B cell (primary cell): ENCODE results near the gene RAP1GAP2. TPM values are rescaled to one million over a fixed set of nuclear protein-coding genes. Genes with fewer than 3 reads are reported as not detected.

ENCODE experiments used
- ATAC-seq: fragments of 200-7000 bp; cut with Tn5 transposase; one replicate; pipeline ENCODE4 v1.10.0; 2021; ENCODE audit warnings: low read depth, mild to moderate bottlenecking, moderate number of reproducible peaks, moderate library complexity
- CTCF ChIA-PET: fragments of 350-600 bp; sonication (Branson Sonifier 250); formaldehyde crosslinking; loops from one replicate; lab custom pipeline; 2021; ENCODE audit warnings: antibody characterized with exemption, inconsistent platforms; lab: Charles Lee
- POLR2A ChIA-PET: fragments of 350-600 bp; sonication (Branson Sonifier 250); formaldehyde crosslinking; loops from one replicate; lab custom pipeline; 2021; ENCODE audit warnings: antibody characterized with exemption; lab: Charles Lee
- DNase-seq: peaks from one replicate; pipeline ENCODE4 v3.0.0; 2013
- H2AFZ ChIP-seq: 2 replicates; pipeline ENCODE4 v1.6.1; 2012; ENCODE audit warnings: mild to moderate bottlenecking, low read depth, low read length; ENCODE audit not compliant: insufficient read depth, poor library complexity, severe bottlenecking
- H3K27ac ChIP-seq, 2 donors: 1 replicate in 1 of 2; 2 replicates in 1 of 2; pipeline ENCODE4 v1.5.1; 2012 to 2013; ENCODE audit warnings: low read length in 2 of 2, mild to moderate bottlenecking in 2 of 2, moderate library complexity in 1 of 2
- H3K27me3 ChIP-seq, 4 experiments: fragments of 200-600 bp in 1 of 4; sonication (generic) in 1 of 4; replicated peaks in 1 of 4; 1 replicate in 2 of 4; 2 replicates in 2 of 4; pipeline versions ENCODE4 v1.6.1 to v1.7.0; 2013 to 2016; ENCODE audit warnings: low read length in 3 of 4, mild to moderate bottlenecking in 2 of 4, mixed read lengths in 1 of 4, moderate library complexity in 1 of 4; ENCODE audit not compliant: insufficient read depth in 4 of 4, control insufficient read depth in 3 of 4; ENCODE audit errors: control extremely low read depth in 1 of 4
- H3K36me3 ChIP-seq, 2 experiments: replicated peaks in 1 of 2; 1 replicate in 1 of 2; 2 replicates in 1 of 2; pipeline versions ENCODE4 v1.6.1 to v1.7.1; 2013; ENCODE audit warnings: low read length in 1 of 2; ENCODE audit not compliant: insufficient read depth in 2 of 2, control insufficient read depth in 1 of 2; ENCODE audit errors: control extremely low read depth in 1 of 2, extremely low read depth in 1 of 2
- H3K4me1 ChIP-seq, 2 donors: fragments of 200-600 bp in 1 of 2; sonication (generic) in 1 of 2; 1 replicate in 1 of 2; 2 replicates in 1 of 2; pipeline versions ENCODE4 v1.5.1 to v1.6.1; 2013 to 2017; ENCODE audit warnings: low read length in 2 of 2; ENCODE audit not compliant: control insufficient read depth in 2 of 2, insufficient read depth in 2 of 2
- H3K4me2 ChIP-seq: replicated peaks from 2 replicates; pipeline ENCODE3; 2012; ENCODE audit warnings: mild to moderate bottlenecking, low read depth, low read length; ENCODE audit not compliant: poor library complexity, severe bottlenecking
- H3K4me3 ChIP-seq, 5 experiments: fragments of 200-600 bp in 1 of 5; sonication (generic) in 1 of 5; 1 replicate in 3 of 5; 2 replicates in 2 of 5; pipeline versions ENCODE4 v1.5.1 to v1.7.0; 2011 to 2016; ENCODE audit warnings: low read length in 4 of 5, mild to moderate bottlenecking in 4 of 5, low read depth in 2 of 5, control low read depth in 1 of 5, moderate library complexity in 1 of 5; ENCODE audit not compliant: insufficient read depth in 1 of 5; ENCODE audit errors: control extremely low read depth in 1 of 5, extremely low read depth in 1 of 5
- H3K79me2 ChIP-seq: fragments of 200-600 bp; sonication (generic); one replicate; pipeline ENCODE4 v1.6.0; 2016; ENCODE audit warnings: low read length; ENCODE audit not compliant: control insufficient read depth, insufficient read depth
- H3K9ac ChIP-seq: fragments of 200-600 bp; sonication (generic); 2 replicates; pipeline ENCODE4 v1.6.1; 2017; ENCODE audit warnings: mild to moderate bottlenecking, low read length, moderate library complexity
- H3K9me3 ChIP-seq, 3 donors: one replicate each; pipeline versions ENCODE4 v1.6.1 to v1.7.1; 2013; ENCODE audit warnings: low read length in 2 of 3; ENCODE audit not compliant: control insufficient read depth in 2 of 3, insufficient read depth in 1 of 3; ENCODE audit errors: control extremely low read depth in 1 of 3
- H4K20me1 ChIP-seq: 2 replicates; pipeline ENCODE4 v1.6.0; 2012; ENCODE audit warnings: mild to moderate bottlenecking, low read length; ENCODE audit not compliant: insufficient read depth, control insufficient read depth, poor library complexity, severe bottlenecking
- H3K27ac Mint-ChIP-seq: one replicate; pipeline ENCODE4 v1.8.0; 2021; ENCODE audit warnings: mixed read lengths
- H3K27me3 Mint-ChIP-seq: one replicate; pipeline ENCODE4 v1.8.0; 2021; ENCODE audit warnings: mixed read lengths
- H3K4me1 Mint-ChIP-seq: one replicate; pipeline ENCODE4 v1.8.0; 2021; ENCODE audit warnings: mixed read lengths
- H3K4me3 Mint-ChIP-seq: one replicate; pipeline ENCODE4 v1.8.0; 2021; ENCODE audit warnings: mixed read lengths
- H3K9me3 Mint-ChIP-seq: one replicate; pipeline ENCODE4 v1.8.0; 2022; ENCODE audit warnings: mixed read lengths; ENCODE audit not compliant: insufficient read depth
- CTCF ChIP-seq: fragments of 200-600 bp; IDR thresholded peaks from one replicate; pipeline ENCODE4 v1.8.0; 2022; ENCODE audit warnings: antibody characterized with exemption, mild to moderate bottlenecking
- EZH2 ChIP-seq: IDR thresholded peaks from 2 replicates; pipeline ENCODE4 v1.6.1; 2012; ENCODE audit warnings: borderline replicate concordance, low read depth, mild to moderate bottlenecking, moderate library complexity, low read length; ENCODE audit not compliant: insufficient read depth, poor library complexity, severe bottlenecking
- WGBS: methylation state at CpG from one replicate; pipeline ENCODE4 v1.1.5; 2013; ENCODE audit warnings: missing lambda C conversion rate; ENCODE audit not compliant: insufficient coverage; 5-methylcytosine and 5-hydroxymethylcytosine counted together
- intact Hi-C: fragments of 100-400 bp; cut with micrococcal nuclease; formaldehyde crosslinking; loops from one replicate; pipeline ENCODE4 v1.10.0; 2022
- polyA plus RNA-seq: library from polyadenylated mRNA; depleted of rRNA; stranded (reverse); fragments of >200 nt; gene quantifications from 2 replicates; pipeline ENCODE4 v1.2.3, GENCODE V29; 2012
- total RNA-seq, 2 donors: library from RNA; stranded (reverse); fragments of 120-200 nt in 1 of 2; gene quantifications; 1 replicate in 1 of 2; 2 replicates in 1 of 2; pipeline versions ENCODE4 v1.2.3 to v1.2.4, GENCODE V29; 2013 to 2022

The RAP1GAP2 gene
- total and polyA plus RNA-seq, 2 donors (not counting 1 experiment from before 2014, with no cell fraction given): 14.9 to 16.4 TPM

GRCh38 chr17:2994441-2994840, 198.2 kb downstream of the RAP1GAP2 start:
- H3K9me3 Mint-ChIP-seq: no peaks in the 10 kb centered on the region
- H3K79me2 ChIP-seq: no peaks in the 10 kb centered on the region
- no peak overlapping the region for H3K9ac ChIP-seq
- no peak for DNase-seq
- H3K27me3 ChIP-seq: no peaks in the 10 kb centered on the region
- ChIA-PET POLR2A (no interaction called here), CTCF (interaction anchor here (0.8 to 1.3 kb wide), 5 partner anchors 9 to 208 kb away, joined by 3 to 5 read pairs (median 3); no protein-coding TSS in a partner anchor)
- no peak overlapping the region for H3K27ac Mint-ChIP-seq
- H3K4me3 ChIP-seq: no peak overlapping the region
- no peaks in the 10 kb centered on the region for H3K4me1 ChIP-seq
- H3K9me3 ChIP-seq: no peaks in the 10 kb centered on the region
- H4K20me1 ChIP-seq: no peaks in the 10 kb centered on the region
- 100% methylated on average over 5 of the region's 6 CpGs for WGBS
- H3K27me3 Mint-ChIP-seq: no peaks in the 10 kb centered on the region
- intact Hi-C loops: no loop called here
- H3K4me2 ChIP-seq: no peak overlapping the region
- H2AFZ ChIP-seq: no peak overlapping the region
- H3K27ac ChIP-seq: no peak overlapping the region
- TF ChIP-seq EZH2 (no peak), CTCF (no peak)
- ATAC-seq: no peak
- H3K36me3 ChIP-seq: peaks cover 1 to 14% of the 10 kb centered on the region in 2 experiments
- no peak overlapping the region for H3K4me3 Mint-ChIP-seq
- no peaks in the 10 kb centered on the region for H3K4me1 Mint-ChIP-seq

DNA sequence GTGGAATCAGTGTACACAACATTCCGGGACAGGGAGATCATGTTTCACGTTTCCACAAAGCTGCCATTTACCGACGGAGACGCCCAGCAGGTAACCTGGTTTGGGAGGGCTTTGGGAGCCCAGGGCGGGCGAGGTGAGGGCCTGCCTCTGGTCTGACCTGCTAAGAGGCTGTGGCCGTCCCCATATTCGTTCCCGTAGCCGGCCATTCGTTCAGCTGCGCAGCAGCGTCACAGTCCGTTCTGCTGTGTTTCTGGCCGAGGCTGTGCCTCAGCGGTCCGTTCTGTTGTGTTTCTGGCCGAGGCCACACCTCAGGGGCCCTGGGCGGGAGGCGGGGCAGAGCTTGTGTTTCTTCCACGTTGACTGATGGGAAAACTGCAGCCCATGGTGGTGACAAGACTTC, 199.1 kb downstream of the RAP1GAP2 start:
- no peaks in the 10 kb centered on the region for H3K79me2 ChIP-seq
- no peak overlapping the region for H3K27ac ChIP-seq
- H3K9me3 Mint-ChIP-seq: no peaks in the 10 kb centered on the region
- no peaks in the 10 kb centered on the region for H3K4me1 Mint-ChIP-seq
- peaks cover 1 to 14% of the 10 kb centered on the region in 2 experiments for H3K36me3 ChIP-seq
- intact Hi-C loops: no loop called here
- H3K27me3 Mint-ChIP-seq: no peaks in the 10 kb centered on the region
- H3K4me3 Mint-ChIP-seq: no peak overlapping the region
- no peaks in the 10 kb centered on the region for H3K9me3 ChIP-seq
- H3K9ac ChIP-seq: no peak overlapping the region
- no peak for ATAC-seq
- H3K27me3 ChIP-seq: no peaks in the 10 kb centered on the region
- no peak overlapping the region for H3K4me2 ChIP-seq
- ChIA-PET POLR2A (no interaction called here), CTCF (interaction anchor here (0.6 to 1.0 kb wide), 2 partner anchors 145 to 170 kb away, joined by 3 read pairs; no protein-coding TSS in a partner anchor)
- whole genome bisulfite sequencing: 96% methylated on average over 22 of the region's 22 CpGs
- no peaks in the 10 kb centered on the region for H3K4me1 ChIP-seq
- no peaks in the 10 kb centered on the region for H4K20me1 ChIP-seq
- H3K4me3 ChIP-seq: no peak overlapping the region
- no peak overlapping the region for H3K27ac Mint-ChIP-seq
- no peak for DNase-seq
- TF ChIP-seq CTCF: no peak
- TF ChIP-seq EZH2: no peak
- H2AFZ ChIP-seq: no peak overlapping the region
